ENCODE measurements around the gene ZBTB7C. TPM values are rescaled to one million over a fixed set of nuclear protein-coding genes. Genes with fewer than 3 reads are reported as not detected.

Gene ZBTB7C
- total RNA-seq, 1 donor from 2014 or later = 1.0 TPM

DNA sequence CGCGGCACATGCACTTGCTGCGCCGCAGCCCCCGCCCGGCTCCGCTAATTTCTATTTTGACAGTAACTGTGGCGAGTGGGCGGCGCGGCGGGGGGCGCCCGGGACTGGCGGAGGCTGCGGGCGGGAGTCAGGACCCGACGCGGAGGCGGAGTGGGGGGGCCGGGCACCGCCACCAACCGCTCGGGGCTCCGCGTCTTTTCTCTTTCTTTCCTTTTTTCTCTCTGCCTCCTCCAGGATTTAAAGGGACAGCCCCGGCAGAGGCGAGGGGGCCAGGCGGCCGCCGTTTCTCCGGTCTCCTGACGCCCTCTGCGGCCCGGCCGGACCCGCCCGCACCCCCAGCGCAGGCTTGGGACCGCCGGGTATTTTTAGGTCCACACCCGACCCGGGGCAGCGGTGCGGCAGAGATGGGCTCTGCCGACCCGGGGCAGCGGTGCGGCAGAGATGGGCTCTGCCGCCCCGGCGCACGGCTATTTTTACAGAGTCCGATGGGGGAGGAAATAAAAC lies 460 bp upstream of the ZBTB7C start:
- peak overlapping the region; percentile 57 for H3K4me3 Mint-ChIP-seq

DNA sequence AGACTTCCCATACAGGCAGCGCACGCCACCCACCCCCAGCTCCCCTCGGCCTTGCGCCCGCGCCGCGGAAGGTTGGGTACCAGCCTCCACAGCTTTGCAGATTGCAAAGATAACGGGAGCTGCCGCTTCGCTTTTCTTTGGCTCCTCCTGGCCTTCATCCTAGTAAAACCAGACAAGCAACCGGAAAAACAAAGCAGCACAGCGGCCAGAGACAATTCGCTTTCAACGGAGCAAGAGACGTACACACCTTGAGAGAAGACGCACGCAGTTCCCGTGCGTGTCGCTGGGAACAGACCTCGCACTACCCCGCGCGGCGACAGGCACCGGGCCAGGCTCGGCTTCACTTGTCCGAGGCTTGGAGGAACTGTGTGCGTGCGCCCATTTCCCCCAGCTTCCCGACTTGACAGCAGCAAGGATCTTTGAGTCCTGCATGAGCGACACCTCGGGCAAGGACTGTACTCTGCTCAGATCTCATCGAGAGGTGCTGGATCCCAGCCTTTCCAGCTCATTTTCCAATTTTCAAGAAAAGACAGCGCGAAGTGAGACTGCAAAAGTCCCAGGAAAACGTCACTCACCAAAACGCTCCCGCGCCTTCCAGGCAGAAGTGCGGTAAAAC lies 964 bp downstream of the ZBTB7C start:
- H3K36me3 Mint-ChIP-seq (ENCODE audit: low read depth) = no peaks in the 10 kb centered on the region
- peaks cover 71% of the 10 kb centered on the region for H3K27me3 Mint-ChIP-seq (ENCODE audit: insufficient read depth)

More for the DNA sequence above, 460 bp upstream of the ZBTB7C start:
- intact Hi-C loops (cut with micrococcal nuclease) = loop anchor here (1.0 to 10.0 kb wide), 8 partner anchors 35 to 1492 kb away; partner anchors contain the start of genes ACAA2, CTIF, KATNAL2 and PIAS2
- Mint-ChIP-seq H3K9me3 (no peaks in the 10 kb centered on the region), H3K27ac (no peak overlapping the region), H3K4me1 (ENCODE audit: low read depth) (peaks cover 7% of the 10 kb centered on the region), H3K36me3 (ENCODE audit: low read depth) (no peaks in the 10 kb centered on the region), H3K27me3 (ENCODE audit: insufficient read depth) (peaks cover 71% of the 10 kb centered on the region)
- no peak for DNase-seq (ENCODE audit: low spot score)

DNA sequence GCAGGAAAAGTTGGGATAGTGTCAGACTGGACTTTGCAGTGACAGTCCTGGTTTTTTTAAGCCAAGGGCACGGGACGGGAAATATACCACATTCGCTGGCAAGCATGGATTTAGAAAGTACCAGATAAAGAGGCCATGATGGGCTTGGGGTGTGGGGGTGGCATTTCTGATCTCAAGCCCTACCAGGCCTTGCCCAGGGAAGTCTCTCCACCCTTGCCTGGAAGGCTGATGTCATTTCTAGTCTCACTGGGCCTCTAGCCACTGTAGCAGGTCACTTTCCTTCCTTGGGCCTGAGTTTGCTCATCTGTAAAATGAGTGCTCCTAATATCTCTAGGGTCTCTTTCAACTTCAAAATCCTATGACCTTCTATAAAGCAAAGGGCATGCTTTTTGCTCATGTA lies 1.8 kb downstream of the ZBTB7C start:
- Mint-ChIP-seq H3K4me1 (ENCODE audit: low read depth) (peaks cover 7% of the 10 kb centered on the region), H3K27me3 (ENCODE audit: insufficient read depth) (peaks cover 71% of the 10 kb centered on the region), H3K4me3 (peak overlapping the region; percentile 83), H3K36me3 (ENCODE audit: low read depth) (no peaks in the 10 kb centered on the region), H3K27ac (no peak overlapping the region), H3K9me3 (no peaks in the 10 kb centered on the region)
- intact Hi-C loops (cut with micrococcal nuclease) = loop anchor here (10.0 kb wide), 1 partner anchor 1407 kb away; the partner anchor contains the start of gene ACAA2
- no peak for DNase-seq (ENCODE audit: low spot score)

More for the DNA sequence above, 964 bp downstream of the ZBTB7C start:
- H3K4me3 Mint-ChIP-seq = peak overlapping the region; percentile 83
- H3K9me3 Mint-ChIP-seq = no peaks in the 10 kb centered on the region
- intact Hi-C loops (cut with micrococcal nuclease) = loop anchor here (2.0 to 10.0 kb wide), 2 partner anchors 283 to 1407 kb away; partner anchors contain the start of gene ACAA2
- peak overlapping the region; percentile 23 for H3K27ac Mint-ChIP-seq
- DNase-seq (ENCODE audit: low spot score) = no peak
- H3K4me1 Mint-ChIP-seq (ENCODE audit: low read depth) = peaks cover 7% of the 10 kb centered on the region

DNA sequence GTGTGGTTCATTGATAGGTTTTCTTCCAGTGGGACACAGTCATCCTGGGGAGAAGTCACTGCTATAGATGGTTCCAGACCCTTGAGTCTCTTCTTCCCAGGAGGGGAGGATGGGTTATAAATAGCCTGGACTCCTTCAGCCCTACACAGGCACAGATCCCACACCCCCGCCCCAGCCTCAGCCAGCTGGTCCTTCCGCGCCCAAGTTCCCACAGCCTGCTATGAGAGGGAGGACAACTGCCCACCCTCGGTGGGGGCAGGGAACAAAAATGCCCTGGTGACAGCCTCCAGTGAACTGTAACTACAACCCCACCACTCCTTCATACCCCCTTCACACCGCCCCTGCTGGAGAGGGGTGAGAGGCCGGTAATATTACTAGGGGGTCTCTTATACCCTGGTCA lies 3.2 kb downstream of the ZBTB7C start:
- H3K36me3 Mint-ChIP-seq (ENCODE audit: low read depth) = no peaks in the 10 kb centered on the region
- intact Hi-C loops (cut with micrococcal nuclease) = loop anchor here (10.0 kb wide), 1 partner anchor 1409 kb away; the partner anchor contains the start of gene ACAA2
- H3K9me3 Mint-ChIP-seq = no peaks in the 10 kb centered on the region
- H3K4me1 Mint-ChIP-seq (ENCODE audit: low read depth) = peaks cover 4% of the 10 kb centered on the region
- peaks cover 67% of the 10 kb centered on the region for H3K27me3 Mint-ChIP-seq (ENCODE audit: insufficient read depth)
- H3K4me3 Mint-ChIP-seq = no peak overlapping the region
- H3K27ac Mint-ChIP-seq = no peak overlapping the region
- DNase-seq (ENCODE audit: low spot score) = no peak

DNA sequence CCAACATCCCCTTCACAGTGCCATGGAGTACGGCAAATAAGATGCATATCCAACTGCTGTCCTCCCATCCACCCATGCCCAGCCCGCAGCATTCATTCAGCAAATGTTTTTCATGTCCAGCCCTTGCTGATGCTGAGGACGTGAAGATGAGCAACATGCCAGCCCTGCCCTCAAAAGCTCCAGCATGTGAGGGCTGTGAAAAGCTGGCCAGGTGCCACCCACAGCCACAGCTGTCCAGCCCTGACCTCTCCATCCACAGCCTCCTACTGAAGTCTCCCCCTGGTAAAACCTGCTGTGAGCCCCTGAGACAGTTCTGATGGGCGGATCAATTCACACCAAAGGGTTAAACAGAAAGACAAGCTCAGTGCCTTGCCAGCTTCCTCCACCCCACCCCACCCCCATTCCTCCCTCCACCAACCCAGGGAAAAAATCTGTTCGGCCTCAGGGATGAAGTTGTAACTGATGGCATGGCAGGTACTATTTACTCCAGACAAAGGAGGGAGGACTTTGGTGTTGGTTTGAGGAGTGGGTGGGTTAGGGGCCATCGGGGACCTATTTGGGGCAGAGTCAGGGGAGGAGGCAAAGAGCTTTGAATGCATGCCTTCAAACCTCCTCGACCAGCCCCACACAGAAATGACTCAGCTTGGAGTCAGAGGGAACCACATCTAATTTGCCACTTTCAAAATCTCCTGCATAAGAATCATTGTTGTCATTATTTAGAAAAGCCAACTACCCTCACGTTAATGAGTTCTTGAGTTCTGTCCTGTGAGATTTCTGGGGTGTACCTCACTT lies 4.3 kb downstream of the ZBTB7C start:
- no peak overlapping the region for H3K27ac Mint-ChIP-seq
- no peak overlapping the region for H3K4me3 Mint-ChIP-seq
- no peaks in the 10 kb centered on the region for H3K9me3 Mint-ChIP-seq
- no peak for DNase-seq (ENCODE audit: low spot score)
- intact Hi-C loops (cut with micrococcal nuclease) = loop anchor here (10.0 kb wide), 1 partner anchor 1410 kb away; the partner anchor contains the start of gene ACAA2
- H3K4me1 Mint-ChIP-seq (ENCODE audit: low read depth) = peaks cover 2% of the 10 kb centered on the region
- no peaks in the 10 kb centered on the region for H3K36me3 Mint-ChIP-seq (ENCODE audit: low read depth)
- H3K27me3 Mint-ChIP-seq (ENCODE audit: insufficient read depth) = peaks cover 63% of the 10 kb centered on the region

DNA sequence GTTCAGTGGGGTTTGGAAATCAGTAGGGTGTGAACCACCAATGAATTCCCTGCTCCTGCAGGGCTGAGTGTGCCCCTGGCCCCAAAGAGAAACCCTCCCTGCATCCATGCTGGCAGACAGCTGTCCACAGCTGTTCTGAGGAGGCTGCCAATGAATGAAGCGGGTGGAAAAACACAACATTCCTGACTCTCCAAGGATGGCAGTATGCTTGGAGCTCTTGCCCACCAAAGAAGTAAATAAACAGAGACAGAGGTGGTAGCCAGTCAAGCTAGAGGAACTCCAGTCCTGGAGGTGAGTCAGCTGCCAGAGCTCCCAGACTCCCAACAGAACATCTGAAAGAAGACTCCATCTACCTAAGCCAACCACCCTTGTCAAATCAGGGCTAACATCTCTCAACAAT lies 6.2 kb downstream of the ZBTB7C start:
- H3K9me3 Mint-ChIP-seq = no peaks in the 10 kb centered on the region
- no peaks in the 10 kb centered on the region for H3K36me3 Mint-ChIP-seq (ENCODE audit: low read depth)
- no peak for DNase-seq (ENCODE audit: low spot score)
- H3K4me1 Mint-ChIP-seq (ENCODE audit: low read depth) = peaks cover 15% of the 10 kb centered on the region
- H3K27me3 Mint-ChIP-seq (ENCODE audit: insufficient read depth) = peaks cover 68% of the 10 kb centered on the region
- no peak overlapping the region for H3K4me3 Mint-ChIP-seq
- no peak overlapping the region for H3K27ac Mint-ChIP-seq
- intact Hi-C loops (cut with micrococcal nuclease) = loop anchor here (10.0 kb wide), 1 partner anchor 1412 kb away; the partner anchor contains the start of gene ACAA2

DNA sequence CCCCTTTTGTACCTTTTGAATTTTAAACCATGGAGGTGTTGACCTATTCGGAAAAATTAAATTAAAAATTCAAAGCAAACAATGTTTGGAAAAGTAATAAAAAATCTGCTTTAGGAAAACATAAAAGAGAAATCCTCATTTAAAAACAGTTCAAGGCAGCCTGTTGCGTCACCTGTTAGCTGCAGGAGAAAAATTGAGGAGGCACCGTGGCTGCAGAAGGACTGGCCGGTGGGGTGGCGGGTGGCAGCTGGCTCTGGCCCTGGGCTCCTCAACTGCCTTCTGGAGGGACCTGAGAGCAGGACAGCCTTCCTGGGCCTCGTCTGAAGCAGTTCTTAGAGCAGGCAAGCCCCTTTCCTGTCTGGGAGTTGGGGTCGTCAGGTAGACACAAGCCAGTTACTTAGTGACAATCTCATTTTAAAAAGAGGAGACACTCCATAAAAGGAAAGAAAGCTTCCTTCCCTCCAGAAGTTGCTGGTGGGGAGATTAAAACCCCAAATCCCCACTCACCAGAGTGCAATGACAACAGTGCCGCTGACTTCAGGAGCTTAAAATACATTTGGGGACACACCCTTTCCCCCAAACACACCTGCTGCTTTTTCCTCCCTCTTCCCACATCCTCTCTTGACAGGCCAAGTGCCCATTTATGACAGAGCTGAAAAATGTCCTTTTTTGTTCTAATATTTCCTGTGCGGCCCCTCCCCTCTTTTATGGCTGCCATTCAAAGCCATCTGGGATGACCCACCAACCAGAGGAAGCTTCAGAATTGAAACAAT lies 9.7 kb downstream of the ZBTB7C start:
- H3K27ac Mint-ChIP-seq = no peak overlapping the region
- no peak overlapping the region for H3K4me3 Mint-ChIP-seq
- no peak for DNase-seq (ENCODE audit: low spot score)
- peaks cover 59% of the 10 kb centered on the region for H3K27me3 Mint-ChIP-seq (ENCODE audit: insufficient read depth)
- peaks cover 15% of the 10 kb centered on the region for H3K4me1 Mint-ChIP-seq (ENCODE audit: low read depth)
- intact Hi-C loops (cut with micrococcal nuclease) = loop anchor here (10.0 kb wide), 1 partner anchor 1415 kb away; the partner anchor contains the start of gene ACAA2
- no peaks in the 10 kb centered on the region for H3K9me3 Mint-ChIP-seq
- H3K36me3 Mint-ChIP-seq (ENCODE audit: low read depth) = no peaks in the 10 kb centered on the region

DNA sequence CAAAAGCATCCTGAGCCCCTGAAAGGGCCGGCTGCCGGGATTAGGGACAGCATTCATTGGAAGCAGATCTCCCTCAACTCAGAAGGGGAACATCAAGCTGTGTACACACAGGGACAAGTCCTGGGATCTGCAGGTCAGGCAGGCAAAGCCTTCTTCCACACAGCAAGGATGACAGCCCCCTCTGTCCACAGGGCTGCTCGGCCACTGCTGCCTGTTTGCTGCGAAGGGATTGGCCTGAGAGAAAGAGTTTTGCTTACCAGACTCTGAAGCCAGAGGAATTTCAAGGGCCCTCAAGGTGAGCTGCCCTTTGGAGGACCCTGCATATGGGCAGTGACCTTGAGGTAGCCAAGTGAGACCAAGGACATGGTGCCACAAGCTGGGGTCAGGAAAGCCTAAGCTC lies 11.1 kb downstream of the ZBTB7C start:
- intact Hi-C loops (cut with micrococcal nuclease) = no loop called here
- H3K27me3 Mint-ChIP-seq (ENCODE audit: insufficient read depth) = peaks cover 63% of the 10 kb centered on the region
- no peak overlapping the region for H3K4me3 Mint-ChIP-seq
- H3K4me1 Mint-ChIP-seq (ENCODE audit: low read depth) = peaks cover 15% of the 10 kb centered on the region
- DNase-seq (ENCODE audit: low spot score) = no peak
- H3K36me3 Mint-ChIP-seq (ENCODE audit: low read depth) = no peaks in the 10 kb centered on the region
- H3K9me3 Mint-ChIP-seq = no peaks in the 10 kb centered on the region
- no peak overlapping the region for H3K27ac Mint-ChIP-seq

DNA sequence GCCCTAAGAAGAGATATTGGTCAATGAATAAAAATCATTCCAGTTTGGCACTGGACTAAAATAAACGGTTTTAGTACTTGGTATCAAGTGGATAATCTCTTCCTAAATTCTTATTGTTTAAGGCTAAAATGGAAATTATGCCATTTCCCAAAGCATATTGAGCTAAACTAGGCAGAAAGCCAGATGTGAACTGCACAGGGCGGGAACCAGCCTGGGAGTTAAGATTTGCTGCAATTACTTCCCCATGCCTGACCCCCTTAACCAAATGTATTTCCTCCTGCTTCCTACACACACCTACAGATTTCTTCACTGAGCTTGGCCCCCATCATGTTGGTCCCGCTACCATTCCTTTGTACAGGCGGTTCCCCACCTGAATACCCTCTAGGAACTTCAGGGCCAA lies 12.2 kb downstream of the ZBTB7C start:
- no peak overlapping the region for H3K27ac Mint-ChIP-seq
- DNase-seq (ENCODE audit: low spot score) = no peak
- H3K4me3 Mint-ChIP-seq = no peak overlapping the region
- no peaks in the 10 kb centered on the region for H3K36me3 Mint-ChIP-seq (ENCODE audit: low read depth)
- H3K27me3 Mint-ChIP-seq (ENCODE audit: insufficient read depth) = peaks cover 59% of the 10 kb centered on the region
- peaks cover 15% of the 10 kb centered on the region for H3K4me1 Mint-ChIP-seq (ENCODE audit: low read depth)
- intact Hi-C loops (cut with micrococcal nuclease) = no loop called here
- no peaks in the 10 kb centered on the region for H3K9me3 Mint-ChIP-seq

DNA sequence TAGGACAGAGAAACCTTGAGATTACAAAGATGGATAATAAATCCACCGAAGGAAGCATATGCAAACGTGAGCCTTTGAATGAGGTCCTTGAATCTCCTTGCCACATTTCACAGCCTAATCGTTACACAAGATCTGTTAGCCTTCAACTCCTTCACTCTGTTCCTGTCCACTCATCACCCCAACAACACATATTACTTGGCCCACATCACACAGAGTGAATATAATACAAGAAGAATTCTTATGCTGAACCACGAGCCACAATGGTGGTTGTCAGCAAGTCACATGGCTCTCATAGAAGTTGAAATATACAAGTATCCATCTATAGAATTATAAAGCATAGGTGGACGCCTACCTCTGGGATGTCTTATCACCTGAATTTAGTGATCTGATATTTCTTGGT lies 12.6 kb downstream of the ZBTB7C start:
- Mint-ChIP-seq H3K4me3 (no peak overlapping the region), H3K36me3 (ENCODE audit: low read depth) (no peaks in the 10 kb centered on the region), H3K27ac (no peak overlapping the region), H3K9me3 (no peaks in the 10 kb centered on the region), H3K27me3 (ENCODE audit: insufficient read depth) (peaks cover 54% of the 10 kb centered on the region), H3K4me1 (ENCODE audit: low read depth) (peaks cover 15% of the 10 kb centered on the region)
- no peak for DNase-seq (ENCODE audit: low spot score)
- intact Hi-C loops (cut with micrococcal nuclease) = no loop called here

DNA sequence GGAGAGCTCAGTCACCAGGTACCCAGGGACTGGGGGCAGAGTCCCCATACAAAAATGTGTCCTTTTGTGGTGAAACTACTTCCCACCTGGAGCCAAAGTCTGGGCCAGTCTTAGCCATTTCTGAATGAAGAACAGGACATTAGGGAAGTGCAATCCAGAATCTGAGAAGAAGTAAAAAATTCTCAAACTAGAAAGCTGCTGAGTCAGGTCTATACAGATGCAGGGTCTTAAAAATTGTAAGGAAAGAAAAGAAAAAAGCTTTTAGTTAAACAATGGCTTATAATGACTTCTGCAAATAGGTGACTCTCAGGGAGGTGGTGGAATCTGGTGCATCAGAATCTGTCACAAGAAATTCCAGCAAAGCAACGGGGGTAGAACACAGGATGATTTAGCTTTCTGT lies 13.5 kb downstream of the ZBTB7C start:
- no peak overlapping the region for H3K27ac Mint-ChIP-seq
- intact Hi-C loops (cut with micrococcal nuclease) = no loop called here
- H3K9me3 Mint-ChIP-seq = no peaks in the 10 kb centered on the region
- H3K36me3 Mint-ChIP-seq (ENCODE audit: low read depth) = no peaks in the 10 kb centered on the region
- H3K27me3 Mint-ChIP-seq (ENCODE audit: insufficient read depth) = peaks cover 49% of the 10 kb centered on the region
- no peak for DNase-seq (ENCODE audit: low spot score)
- peaks cover 15% of the 10 kb centered on the region for H3K4me1 Mint-ChIP-seq (ENCODE audit: low read depth)
- H3K4me3 Mint-ChIP-seq = no peak overlapping the region

DNA sequence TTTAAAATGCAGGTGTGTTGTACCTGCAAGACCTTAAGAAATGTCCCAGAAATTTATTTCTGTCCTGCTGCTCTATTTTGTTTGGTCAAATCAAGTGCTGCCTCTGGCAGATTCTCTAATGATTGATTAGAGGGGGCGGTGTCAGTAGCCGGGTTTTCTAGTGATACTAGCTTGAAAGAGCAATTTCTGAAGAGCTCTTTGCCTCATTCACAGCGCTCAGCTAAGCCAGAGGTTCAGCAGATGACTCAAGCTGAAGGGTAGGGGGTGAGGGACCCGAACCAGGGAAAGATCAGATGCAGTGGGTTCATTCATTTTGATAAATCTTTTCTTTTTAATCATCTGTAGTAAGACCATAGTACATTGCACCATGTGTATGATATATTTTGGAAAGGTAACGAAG lies 15.0 kb downstream of the ZBTB7C start:
- Mint-ChIP-seq H3K27ac (no peak overlapping the region), H3K4me1 (ENCODE audit: low read depth) (peaks cover 6% of the 10 kb centered on the region), H3K4me3 (no peak overlapping the region), H3K27me3 (ENCODE audit: insufficient read depth) (peaks cover 48% of the 10 kb centered on the region), H3K36me3 (ENCODE audit: low read depth) (no peaks in the 10 kb centered on the region), H3K9me3 (no peaks in the 10 kb centered on the region)
- DNase-seq (ENCODE audit: low spot score) = no peak
- intact Hi-C loops (cut with micrococcal nuclease) = no loop called here
